Panc1 (cell line): Measurements from ENCODE around the gene CDC14B.

Experiments used
- CTCF ChIP-seq: fragments of 450-650 bp; IDR thresholded peaks from 2 replicates; pipeline ENCODE4 v1.5.1; 2017; ENCODE audit warnings: mild to moderate bottlenecking
- POLR2AphosphoS5 ChIP-seq: IDR thresholded peaks from 2 replicates; pipeline ENCODE4 v1.6.1; 2012; ENCODE audit warnings: mild to moderate bottlenecking, low read depth, low read length, moderate library complexity
- REST ChIP-seq, 2 experiments: IDR thresholded peaks; 2 replicates each; pipeline ENCODE4 v1.6.1; 2011 to 2012; ENCODE audit warnings: low read depth in 2 of 2, control low read depth in 1 of 2, low read length in 1 of 2, mild to moderate bottlenecking in 1 of 2, moderate library complexity in 1 of 2; ENCODE audit not compliant: insufficient read depth in 1 of 2
- SIN3A ChIP-seq: IDR thresholded peaks from 2 replicates; pipeline ENCODE4 v1.6.1; 2012; ENCODE audit warnings: low read depth, mild to moderate bottlenecking, low read length, moderate library complexity, borderline replicate concordance; ENCODE audit not compliant: insufficient read depth
- TCF7L2 ChIP-seq: IDR thresholded peaks from 2 replicates; pipeline ENCODE4 v1.6.1; 2011; ENCODE audit warnings: mild to moderate bottlenecking, low read depth, low read length, inconsistent platforms

- no peak; the same call in 1 of the 2 replicates for TF ChIP-seq CTCF
- no peak for TF ChIP-seq POLR2AphosphoS5
- TF ChIP-seq REST (IDR thresholded peaks at IDR 0.05; ENCODE audit: insufficient read depth in 1 of 2, low read depth in 2 of 2, low read length in 1 of 2), result no peak
- no peak for TF ChIP-seq SIN3A
- no peak for TF ChIP-seq TCF7L2
These were observed 1.2 kb upstream of the CDC14B start for GRCh38 chr9:96620832-96621269.
